ENCODE data around the gene FAM171A2.

- TF ChIP-seq CTCF (IDR thresholded peaks at IDR 0.05) (no peak), NFE2L1 (CRISPR knock-in tag; IDR thresholded peaks at IDR 0.05) (no peak), E2F4 (CRISPR knock-in tag; IDR thresholded peaks at IDR 0.05; ENCODE audit: borderline replicate concordance, low read depth) (no peak), IRF1 (CRISPR knock-in tag; IDR thresholded peaks at IDR 0.05) (no peak)
Measured at GRCh38 chr17:44348234-44348987, 15.2 kb downstream of the FAM171A2 start.

Data from WTC11 (cell line).